PC-3 (cell line): ENCODE results near the gene SVIL.
"Not testable (repeated sequence)": the region's sequence is repeated elsewhere in the genome, so short reads cannot be mapped to it uniquely, and the experiment has no call there.

Experiments
- EZH2 ChIP-seq: fragments of 300-600 bp; sonication (generic); IDR thresholded peaks from one replicate; pipeline ENCODE4 v1.6.1; 2017; ENCODE audit warnings: antibody characterized with exemption, mild to moderate bottlenecking, low read length; ENCODE audit not compliant: unreplicated experiment
- EZH2phosphoT487 ChIP-seq: fragments of 300-600 bp; sonication (generic); IDR thresholded peaks from 2 replicates; pipeline ENCODE4 v1.6.1; 2018; ENCODE audit warnings: mild to moderate bottlenecking, antibody characterized with exemption, low read length, borderline replicate concordance
- TF ChIP-seq, protein P1 (sequence below): fragments of 300-600 bp; sonication (generic); conservative IDR thresholded peaks from 2 replicates; pipeline ENCODE4 v1.5.1; 2017; ENCODE audit warnings: antibody characterized with exemption, low read depth, mild to moderate bottlenecking, low read length

DNA sequence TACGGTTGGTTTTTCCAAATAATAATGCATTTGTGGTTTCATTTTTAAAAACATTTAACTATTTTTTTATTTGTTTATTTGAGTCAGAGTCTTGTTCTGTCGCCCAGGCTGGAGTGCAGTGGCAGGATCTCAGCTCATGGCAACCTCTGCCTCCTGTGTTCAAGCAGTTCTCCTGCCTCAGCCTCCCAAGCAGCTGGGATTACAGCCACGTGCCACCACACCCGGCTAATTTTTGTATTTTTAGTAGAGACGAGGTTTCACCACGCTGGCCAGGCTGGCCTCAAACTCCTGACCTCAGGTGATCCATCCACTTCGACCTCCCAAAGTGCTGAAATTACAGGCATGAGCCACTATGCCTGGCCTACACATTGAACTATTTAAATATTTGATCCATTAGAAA, 28.1 kb downstream of the SVIL start:
- TF ChIP-seq, protein P1, sequence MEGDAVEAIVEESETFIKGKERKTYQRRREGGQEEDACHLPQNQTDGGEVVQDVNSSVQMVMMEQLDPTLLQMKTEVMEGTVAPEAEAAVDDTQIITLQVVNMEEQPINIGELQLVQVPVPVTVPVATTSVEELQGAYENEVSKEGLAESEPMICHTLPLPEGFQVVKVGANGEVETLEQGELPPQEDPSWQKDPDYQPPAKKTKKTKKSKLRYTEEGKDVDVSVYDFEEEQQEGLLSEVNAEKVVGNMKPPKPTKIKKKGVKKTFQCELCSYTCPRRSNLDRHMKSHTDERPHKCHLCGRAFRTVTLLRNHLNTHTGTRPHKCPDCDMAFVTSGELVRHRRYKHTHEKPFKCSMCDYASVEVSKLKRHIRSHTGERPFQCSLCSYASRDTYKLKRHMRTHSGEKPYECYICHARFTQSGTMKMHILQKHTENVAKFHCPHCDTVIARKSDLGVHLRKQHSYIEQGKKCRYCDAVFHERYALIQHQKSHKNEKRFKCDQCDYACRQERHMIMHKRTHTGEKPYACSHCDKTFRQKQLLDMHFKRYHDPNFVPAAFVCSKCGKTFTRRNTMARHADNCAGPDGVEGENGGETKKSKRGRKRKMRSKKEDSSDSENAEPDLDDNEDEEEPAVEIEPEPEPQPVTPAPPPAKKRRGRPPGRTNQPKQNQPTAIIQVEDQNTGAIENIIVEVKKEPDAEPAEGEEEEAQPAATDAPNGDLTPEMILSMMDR, result not testable (repeated sequence)
- TF ChIP-seq EZH2, EZH2phosphoT487: not testable (repeated sequence)
